Caco-2 (cell line): ENCODE measurements around the gene HNF4A. TPM values are rescaled to one million over a fixed set of nuclear protein-coding genes. Genes with fewer than 3 reads are reported as not detected.
"Not testable (repeated sequence)": the region's sequence is repeated elsewhere in the genome, so short reads cannot be mapped to it uniquely, and the experiment has no call there.

Experiments
- BruUV-seq: library from RNA; stranded (reverse); fragments of 400-500 nt; replicated peaks from 2 replicates; lab custom pipeline; 2021; lab: Mats Ljungman, UMichigan
- CTCF ChIA-PET: fragments of 300-600 bp; sonication (Branson Sonifier 250); formaldehyde crosslinking; loops from one replicate; lab custom pipeline; 2022; ENCODE audit warnings: antibody characterized with exemption; lab: Charles Lee
- POLR2A ChIA-PET: fragments of 300-600 bp; sonication (Branson Sonifier 250); formaldehyde crosslinking; loops from one replicate; lab custom pipeline; 2022; ENCODE audit warnings: antibody characterized with exemption; lab: Charles Lee
- DNase-seq, 2 experiments: peaks; one replicate each; pipeline versions ENCODE4 v3.0.0 to v3.0.0-alpha.2; 2020 to 2022
- H3K27me3 ChIP-seq: replicated peaks from 2 replicates; pipeline ENCODE4 v1.6.0; 2011; ENCODE audit warnings: low read length; ENCODE audit not compliant: control insufficient read depth, insufficient read depth
- H3K36me3 ChIP-seq: 2 replicates; pipeline ENCODE4 v1.5.1; 2011; ENCODE audit warnings: low read length; ENCODE audit not compliant: control insufficient read depth, insufficient read depth
- H3K4me1 ChIP-seq: fragments of 250-450 bp; sonication (Bioruptor Pico); 2 replicates; pipeline ENCODE4 v1.5.1; 2020; ENCODE audit warnings: mild to moderate bottlenecking
- H3K4me3 ChIP-seq: 2 replicates; pipeline ENCODE4 v1.5.1; 2011; ENCODE audit warnings: low read depth, mild to moderate bottlenecking, control low read depth, low read length
- H3K9me3 ChIP-seq: fragments of 250-450 bp; sonication (Bioruptor Pico); 2 replicates; pipeline ENCODE4 v1.5.1; 2020; ENCODE audit warnings: mild to moderate bottlenecking, moderate library complexity
- H3K27ac Mint-ChIP-seq: one replicate; pipeline ENCODE4 v1.8.0; 2022; ENCODE audit warnings: mixed read lengths; ENCODE audit not compliant: unreplicated experiment
- H3K27me3 Mint-ChIP-seq: one replicate; pipeline ENCODE4 v1.8.0; 2022; ENCODE audit warnings: mixed read lengths; ENCODE audit not compliant: insufficient read depth, unreplicated experiment
- H3K36me3 Mint-ChIP-seq: one replicate; pipeline ENCODE4 v1.8.0; 2022; ENCODE audit warnings: mild to moderate bottlenecking, mixed read lengths; ENCODE audit not compliant: insufficient read depth, unreplicated experiment
- H3K4me1 Mint-ChIP-seq: one replicate; pipeline ENCODE4 v1.8.0; 2022; ENCODE audit warnings: low read depth, mixed read lengths; ENCODE audit not compliant: unreplicated experiment
- H3K4me3 Mint-ChIP-seq: one replicate; pipeline ENCODE4 v1.8.0; 2022; ENCODE audit warnings: mild to moderate bottlenecking, moderate library complexity, mixed read lengths; ENCODE audit not compliant: unreplicated experiment
- H3K9me3 Mint-ChIP-seq: one replicate; pipeline ENCODE4 v1.8.0; 2022; ENCODE audit warnings: mixed read lengths; ENCODE audit not compliant: unreplicated experiment
- CTCF ChIP-seq, 2 experiments: fragments of 200-600 bp in 1 of 2; IDR thresholded peaks; 1 replicate in 1 of 2; 2 replicates in 1 of 2; pipeline versions ENCODE4 v1.5.1 to v1.8.0; 2011 to 2022; ENCODE audit warnings: antibody characterized with exemption in 1 of 2, control low read depth in 1 of 2, inconsistent platforms in 1 of 2, low read depth in 1 of 2, low read length in 1 of 2, mild to moderate bottlenecking in 1 of 2, moderate library complexity in 1 of 2; ENCODE audit not compliant: insufficient read depth in 1 of 2, severe bottlenecking in 1 of 2, unreplicated experiment in 1 of 2
- intact Hi-C: fragments of 100-400 bp; cut with micrococcal nuclease; formaldehyde crosslinking; loops from one replicate; pipeline ENCODE4 v1.10.0; 2022; ENCODE audit not compliant: unreplicated experiment
- total RNA-seq: library from RNA; stranded (reverse); gene quantifications from 2 replicates; pipeline ENCODE4 v1.2.3, GENCODE V29; 2022

Gene HNF4A
- total RNA-seq, 1 experiment from 2014 or later = 292 TPM

GRCh38 chr20:44471481-44471882, 116.0 kb downstream of the HNF4A start:
- Mint-ChIP-seq H3K36me3 (peaks cover 12% of the 10 kb centered on the region), H3K4me1 (peaks cover 19% of the 10 kb centered on the region), H3K27ac (no peak overlapping the region), H3K9me3 (no peaks in the 10 kb centered on the region), H3K4me3 (no peak overlapping the region), H3K27me3 (no peaks in the 10 kb centered on the region)
- no peaks in the 10 kb centered on the region for H3K36me3 ChIP-seq
- H3K27me3 ChIP-seq = no peaks in the 10 kb centered on the region
- peak in 1 of 2 experiments; percentile 78 for DNase-seq
- peaks cover 13% of the 10 kb centered on the region for H3K4me1 ChIP-seq
- H3K4me3 ChIP-seq = no peak overlapping the region
- TF ChIP-seq CTCF (IDR thresholded peaks at IDR 0.05; ENCODE audit: insufficient read depth in 1 of 2, low read depth in 1 of 2, low read length in 1 of 2, severe bottlenecking in 1 of 2, unreplicated experiment in 1 of 2) = peak; percentile 94 to 97
- intact Hi-C loops = loop anchor here (1.0 to 10.0 kb wide), 5 partner anchors 87 to 355 kb away; partner anchors contain the start of gene FITM2
- H3K9me3 ChIP-seq = no peaks in the 10 kb centered on the region
- no TSS peak for BruUV-seq
- CTCF ChIA-PET = interaction anchor here (0.6 to 5.4 kb wide), 38 partner anchors 10 to 357 kb away, joined by 3 to 158 read pairs (median 5); partner anchors contain the start of genes FITM2, HNF4A, JPH2 and OSER1
- POLR2A ChIA-PET = interaction anchor here (0.7 to 1.1 kb wide), 5 partner anchors 116 to 414 kb away, joined by 3 to 8 read pairs (median 3); partner anchors contain the start of genes FITM2, HNF4A and YWHAB

GRCh38 chr20:44472283-44472682, 116.8 kb downstream of the HNF4A start:
- BruUV-seq, H3K27ac Mint-ChIP-seq, DNase-seq, H3K36me3 ChIP-seq, H3K4me3 ChIP-seq, H3K9me3 ChIP-seq, H3K4me3 Mint-ChIP-seq, H3K27me3 Mint-ChIP-seq, H3K9me3 Mint-ChIP-seq, H3K27me3 ChIP-seq: not testable (repeated sequence)
- intact Hi-C loops = loop anchor here (10.0 kb wide), 1 partner anchor 263 kb away; no protein-coding TSS in a partner anchor
- peaks cover 25% of the 10 kb centered on the region for H3K4me1 Mint-ChIP-seq
- H3K36me3 Mint-ChIP-seq = peaks cover 12% of the 10 kb centered on the region
- POLR2A ChIA-PET = interaction anchor here (0.5 kb wide), 1 partner anchor 161 kb away, joined by 3 read pairs; the partner anchor contains the start of gene FITM2
- CTCF ChIA-PET = interaction anchor here (0.6 to 5.4 kb wide), 9 partner anchors 10 to 256 kb away, joined by 3 to 158 read pairs (median 9); partner anchors contain the start of gene SERINC3
- peaks cover 19% of the 10 kb centered on the region for H3K4me1 ChIP-seq

DNA sequence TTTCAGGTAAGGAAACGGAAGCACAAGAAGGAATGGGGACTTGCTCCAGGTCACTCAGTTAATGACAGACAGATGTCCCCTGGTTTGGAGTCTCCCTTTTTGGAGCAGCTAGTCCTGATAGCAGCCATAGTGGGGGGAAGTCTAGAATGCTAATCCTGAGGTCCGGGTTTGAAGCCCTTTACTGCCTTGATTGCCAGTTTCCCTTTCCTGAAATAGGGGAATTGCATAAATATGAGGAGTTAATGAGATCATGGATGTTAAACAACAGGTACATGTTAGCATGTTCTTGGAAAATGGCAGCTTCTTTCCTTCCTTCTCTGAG, 119.8 kb downstream of the HNF4A start:
- H3K27ac Mint-ChIP-seq = peak overlapping the region; percentile 96
- peak overlapping the region; percentile 98 for H3K4me3 Mint-ChIP-seq
- no peak for TF ChIP-seq CTCF (IDR thresholded peaks at IDR 0.05; ENCODE audit: insufficient read depth in 1 of 2, low read depth in 1 of 2, low read length in 1 of 2, severe bottlenecking in 1 of 2, unreplicated experiment in 1 of 2)
- no peaks in the 10 kb centered on the region for H3K9me3 ChIP-seq
- peaks cover 16% of the 10 kb centered on the region for H3K36me3 Mint-ChIP-seq
- no peaks in the 10 kb centered on the region for H3K27me3 ChIP-seq
- ChIA-PET CTCF (interaction anchor here (0.7 to 2.0 kb wide), 15 partner anchors 9 to 338 kb away, joined by 3 to 27 read pairs (median 5); partner anchors contain the start of genes FITM2 and SERINC3), POLR2A (interaction anchor here (0.6 to 1.9 kb wide), 17 partner anchors 12 to 265 kb away, joined by 3 to 18 read pairs (median 5); partner anchors contain the start of genes ADA, OSER1 and SERINC3)
- H3K9me3 Mint-ChIP-seq = no peaks in the 10 kb centered on the region
- H3K4me3 ChIP-seq = peak overlapping the region; percentile 89
- peaks cover 25% of the 10 kb centered on the region for H3K4me1 Mint-ChIP-seq
- no peaks in the 10 kb centered on the region for H3K27me3 Mint-ChIP-seq
- intact Hi-C loops = loop anchor here (1.0 to 10.0 kb wide), 2 partner anchors 135 to 259 kb away; no protein-coding TSS in a partner anchor
- BruUV-seq = TSS peak; percentile 88
- peaks cover under 1% of the 10 kb centered on the region; the same call in 1 of the 2 replicates for H3K36me3 ChIP-seq
- peaks cover 19% of the 10 kb centered on the region for H3K4me1 ChIP-seq
- DNase-seq = no peak
